ENCODE results near the gene WSB2. TPM values are rescaled to one million over a fixed set of nuclear protein-coding genes. Genes with fewer than 3 reads are reported as not detected.
"Not testable (repeated sequence)": the region's sequence is repeated elsewhere in the genome, so short reads cannot be mapped to it uniquely, and the experiment has no call there.

WSB2 gene
- total and polyA plus RNA-seq, 2 of the 8 experiments (the other 6 are each of a cell fraction or from before 2014, with no cell fraction given), result 47.5 to 58.2 TPM

GRCh38 chr12:118022097-118022727 is 38.8 kb downstream of the WSB2 start:
- FAIRE-seq, result not testable (repeated sequence)
- WGBS, 2 experiments (ENCODE audit: extremely low coverage in 1 of 2, insufficient coverage in 1 of 2, insufficient read length in 1 of 2, insufficient replicate concordance in 2 of 2, low coverage in 1 of 2, low lambda C conversion rate in 2 of 2, missing lambda C conversion rate in 1 of 2), result 92% methylated on average over 13 of the region's 13 CpGs; no CpG with 5 or more reads in 1 of the 2 experiments

More at GRCh38 chr12:118022097-118022727, 38.8 kb downstream of the WSB2 start:
- H3K79me1 ChIP-seq (ENCODE audit: low read depth, low read length); H3K23ac ChIP-seq (ENCODE audit: insufficient read length); H3K4me1 ChIP-seq (replicated peaks in 1 of 4; ENCODE audit: control insufficient read depth in 3 of 4, insufficient read depth in 4 of 4, low read length in 3 of 4); H3K4me2 ChIP-seq (ENCODE audit: insufficient read depth in 1 of 2, low read depth in 2 of 2, low read length in 2 of 2); H4K8ac ChIP-seq (ENCODE audit: extremely low read depth, insufficient read depth, low read length); H2BK15ac ChIP-seq (ENCODE audit: low read length); H2AK5ac ChIP-seq (ENCODE audit: low read depth, low read length); H4K5ac ChIP-seq (ENCODE audit: insufficient read length, low read depth, low read length); H3K14ac ChIP-seq (ENCODE audit: insufficient read length); H3K9me3 ChIP-seq (ENCODE audit: insufficient read depth in 2 of 2, low read depth in 1 of 2, low read length in 1 of 2); H3K23me2 ChIP-seq (ENCODE audit: low read depth, low read length); H2AFZ ChIP-seq (ENCODE audit: low read length); H2BK20ac ChIP-seq (ENCODE audit: low read length); H3K4ac ChIP-seq (replicated peaks; ENCODE audit: insufficient read length, low read depth, low read length); H3K27ac ChIP-seq (ENCODE audit: low read depth, low read length); H2BK120ac ChIP-seq (replicated peaks; ENCODE audit: low read depth, low read length); DNase-seq (ENCODE audit: low read depth in 1 of 2, low spot score in 2 of 2); H2BK12ac ChIP-seq (ENCODE audit: low read depth, low read length); H2BK5ac ChIP-seq (ENCODE audit: low read depth, low read length); H3K9ac ChIP-seq (replicated peaks in 1 of 4; ENCODE audit: extremely low read depth in 1 of 4, low read depth in 3 of 4, low read length in 3 of 4); H3K18ac ChIP-seq (ENCODE audit: extremely low read depth, low read length); H4K91ac ChIP-seq (replicated peaks; ENCODE audit: insufficient read length, low read length); H3K27me3 ChIP-seq (replicated peaks in 1 of 4; ENCODE audit: control insufficient read depth in 3 of 4, extremely low read depth in 1 of 4, insufficient read depth in 3 of 4, low read length in 3 of 4); H3K56ac ChIP-seq (replicated peaks; ENCODE audit: insufficient read length, low read depth, low read length); H4K20me1 ChIP-seq (replicated peaks in 1 of 2; ENCODE audit: control insufficient read depth in 1 of 2, insufficient read depth in 2 of 2, low read length in 2 of 2); H3K4me3 ChIP-seq (ENCODE audit: extremely low read depth in 1 of 4, insufficient read depth in 2 of 4, low read depth in 3 of 4, low read length in 4 of 4): not testable (repeated sequence)
- H3K36me3 ChIP-seq (ENCODE audit: control insufficient read depth in 2 of 4, insufficient read depth in 4 of 4, low read length in 3 of 4), result peaks cover 20 to 73% (median 56%) of the 10 kb centered on the region in 4 experiments
- peaks cover 8 to 12% of the 10 kb centered on the region in 2 experiments; a peak in 3 of 4 replicates for H3K79me2 ChIP-seq (ENCODE audit: control insufficient read depth in 1 of 2, insufficient read depth in 2 of 2, low read length in 2 of 2)
- ChIA-PET POLR2A (ENCODE audit: partially characterized antibody) (interaction anchor here (0.9 to 9.0 kb wide), 2 partner anchors 10 to 18 kb away, joined by 3 to 113 read pairs; no protein-coding TSS in a partner anchor), CTCF (ENCODE audit: partially characterized antibody) (interaction anchor here (0.8 to 1.9 kb wide), 3 partner anchors 13 to 165 kb away, joined by 3 to 5 read pairs (median 4); no protein-coding TSS in a partner anchor)
